NCI-H128 (cell line): ENCODE measurements around the gene GNG5.
A peak's percentile ranks its signal among the peaks of the same experiment; 100 is the strongest.
"Not testable (repeated sequence)": the region's sequence is repeated elsewhere in the genome, so short reads cannot be mapped to it uniquely, and the experiment has no call there.

Experiments used
- DNase-seq: peaks from one replicate; lab custom pipeline; 2025; ENCODE audit not compliant: unreplicated experiment; lab: John Stamatoyannopoulos, UW

Gene GNG5

DNA sequence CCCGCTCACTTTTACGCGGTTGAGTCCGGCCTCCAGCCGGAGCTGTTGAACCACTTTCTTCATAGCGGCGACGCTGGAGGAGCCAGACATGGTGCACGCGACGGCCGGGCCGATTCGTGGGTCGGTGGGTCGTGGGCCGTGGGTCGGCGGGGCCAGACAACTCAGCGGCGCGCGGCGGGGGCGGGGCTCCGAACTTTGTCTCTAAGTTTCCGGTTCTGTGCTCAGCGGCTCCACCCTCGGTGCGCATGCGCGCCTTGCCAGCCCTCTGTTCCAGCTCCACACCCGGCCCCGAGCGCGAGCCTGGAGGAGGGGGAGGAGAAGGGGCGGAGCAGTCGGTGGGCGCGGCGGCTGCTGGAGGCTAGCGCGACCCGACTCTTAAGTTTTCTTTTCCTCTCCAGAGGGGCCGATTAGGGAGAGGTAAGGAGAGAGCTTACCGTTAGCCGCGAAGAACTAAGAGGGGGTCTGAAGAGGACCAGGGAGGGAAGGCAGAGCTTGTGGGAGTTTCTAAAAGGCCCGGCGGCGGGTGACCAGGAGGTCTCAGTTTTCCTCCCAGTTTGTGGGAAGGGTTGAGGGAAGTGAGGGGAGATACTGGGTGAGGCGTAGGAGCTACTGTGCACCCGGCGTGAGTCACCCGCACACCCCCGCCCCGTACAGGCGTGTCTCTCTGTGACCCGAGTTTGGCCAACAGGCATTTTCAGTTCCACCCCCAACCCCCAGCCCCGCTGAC is at the start of gene GNG5, which contains the start of gene SPATA1:
Gene GNG5, minus strand, starts transcription at position 580 of the 727 bp plus-strand sequence. Its CDS starts 490 bp downstream, at position 90.
Gene SPATA1, plus strand, starts transcription at position 385 of the 727 bp plus-strand sequence. CDS start 9,974 bp downstream, outside the sequence.
- DNase-seq: peak; percentile 93

DNA sequence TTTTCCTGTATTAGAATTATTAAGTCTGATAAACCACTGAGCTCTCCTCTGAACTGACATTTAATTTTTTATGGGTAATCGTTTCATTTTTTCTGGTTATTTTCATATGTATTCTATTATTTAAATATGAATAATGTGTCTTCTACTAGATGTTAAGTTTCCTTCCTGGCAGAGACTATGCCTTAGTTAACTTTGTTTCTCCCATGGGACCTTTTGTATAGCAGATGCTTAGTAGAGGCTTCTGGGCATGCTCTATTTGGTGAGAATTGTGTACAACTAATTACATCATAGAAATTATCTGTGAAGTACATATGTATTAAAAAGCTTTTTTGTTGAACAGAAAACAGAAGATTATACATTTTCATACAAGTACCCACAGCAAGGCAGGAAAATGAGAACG is 44.4 kb upstream of the GNG5 start:
- DNase-seq: no peak

DNA sequence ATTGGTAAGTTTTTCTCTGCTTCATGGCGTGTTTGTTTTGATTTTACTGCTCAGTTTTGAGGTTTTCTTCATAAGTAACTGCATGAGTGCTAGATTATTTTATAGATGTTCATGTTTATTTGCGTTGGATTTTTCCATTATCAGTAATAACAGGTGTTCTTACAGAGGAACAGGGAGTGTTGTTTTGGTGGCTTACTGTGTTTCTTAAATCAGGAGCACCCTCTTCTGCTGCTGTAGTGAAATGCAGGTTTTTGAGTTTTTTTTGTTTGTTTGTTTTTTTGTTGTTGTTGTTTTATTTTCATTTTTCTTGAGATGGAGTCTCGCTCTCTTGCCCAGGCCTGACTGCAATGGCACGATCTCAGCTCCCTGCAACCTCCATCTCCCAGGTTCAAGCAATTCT is 35.3 kb upstream of the GNG5 start:
- no peak for DNase-seq

DNA sequence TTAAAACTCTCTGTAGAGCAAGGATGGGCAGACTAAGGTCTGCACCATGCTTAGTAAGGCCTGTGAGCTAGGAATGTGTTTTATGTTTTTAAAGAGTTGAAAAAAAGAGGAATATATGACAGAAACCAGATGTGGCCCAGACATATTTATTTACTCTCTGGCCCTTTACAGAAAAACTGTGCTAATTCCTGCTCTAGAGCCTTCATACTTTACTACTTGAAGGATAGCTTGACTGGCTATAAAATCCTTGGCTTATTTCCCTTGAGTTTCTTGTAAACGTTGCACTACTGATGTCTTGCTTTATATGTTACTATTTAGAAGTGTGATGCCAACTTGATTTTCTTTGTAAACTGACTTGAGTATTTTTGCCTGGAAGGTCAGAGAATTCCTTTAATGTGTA is 34.4 kb upstream of the GNG5 start:
- no peak for DNase-seq

DNA sequence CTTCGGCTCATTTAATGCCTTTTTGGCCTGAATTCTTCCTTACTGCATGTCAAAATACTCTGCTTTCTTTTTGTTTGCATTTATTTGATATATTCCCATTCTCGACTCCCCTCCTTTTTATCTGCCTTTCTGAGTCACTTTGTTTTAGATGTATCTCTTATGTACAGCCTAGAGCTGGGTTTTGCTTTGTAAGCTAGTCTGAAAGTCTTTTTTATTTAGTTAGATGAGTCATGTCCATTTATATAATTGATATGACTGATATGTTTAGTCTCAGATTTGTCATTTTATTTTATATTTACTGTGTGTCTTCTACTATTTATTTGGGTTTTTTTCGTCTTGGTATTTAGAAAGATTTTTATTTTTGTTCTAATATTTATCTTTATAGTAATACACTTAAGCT is 33.6 kb upstream of the GNG5 start:
- no peak for DNase-seq

DNA sequence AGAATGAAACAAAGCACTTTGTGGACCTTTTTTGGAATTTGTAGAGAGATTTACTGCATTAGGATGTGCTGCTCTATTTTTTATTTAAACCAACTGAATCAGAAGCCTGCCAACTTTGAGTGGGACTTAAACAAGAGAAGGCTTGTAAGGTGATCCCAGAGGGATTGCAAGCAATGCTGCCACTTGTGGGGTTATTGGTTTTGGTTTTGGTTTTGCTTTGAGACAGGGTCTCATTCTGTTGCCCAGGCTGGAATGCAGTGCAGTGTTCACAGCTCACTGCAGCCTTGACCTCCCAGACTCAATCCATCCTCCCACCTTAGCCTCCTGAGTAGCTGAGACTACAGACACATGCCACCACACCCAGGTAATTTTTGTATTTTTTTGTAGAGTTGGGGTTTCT is 32.2 kb upstream of the GNG5 start:
- no peak for DNase-seq

DNA sequence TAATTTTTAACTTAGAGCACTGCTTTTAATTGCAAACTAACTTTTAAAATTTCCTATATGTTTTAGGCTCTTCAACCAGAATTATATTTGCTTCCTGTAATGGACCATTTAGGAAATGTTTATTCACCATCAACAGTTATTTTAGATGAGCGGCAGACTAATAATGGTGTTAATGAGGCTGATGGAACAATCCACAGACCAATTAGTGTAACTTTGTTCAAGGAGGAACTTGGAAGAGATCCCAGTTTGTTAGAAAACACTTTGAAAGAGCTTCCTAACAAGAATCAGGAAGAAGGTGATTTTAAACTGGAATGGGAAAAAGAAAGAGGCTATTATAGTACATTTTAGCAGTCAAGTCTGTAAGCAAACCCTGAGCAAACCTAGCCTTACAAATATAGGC is 19.4 kb upstream of the GNG5 start:
- no peak for DNase-seq

DNA sequence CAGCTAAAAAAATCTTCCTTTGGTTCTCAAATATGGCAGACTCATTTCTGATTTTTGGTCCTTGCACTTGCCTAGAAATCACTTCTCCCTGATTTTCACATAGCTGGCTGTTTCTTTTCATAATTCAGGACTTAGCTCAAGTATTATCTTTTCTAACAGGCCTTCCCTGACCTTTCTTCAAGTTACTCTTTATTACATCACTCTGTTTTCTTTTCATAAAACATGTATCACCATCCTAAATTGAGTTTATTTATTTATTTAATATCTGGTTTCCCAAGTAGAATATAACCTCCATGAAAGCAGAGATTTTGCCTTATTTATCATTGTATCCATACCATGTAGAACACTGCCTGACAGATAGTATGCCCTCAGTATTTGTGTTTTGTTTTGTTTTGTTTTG is 18.2 kb upstream of the GNG5 start:
- no peak for DNase-seq

DNA sequence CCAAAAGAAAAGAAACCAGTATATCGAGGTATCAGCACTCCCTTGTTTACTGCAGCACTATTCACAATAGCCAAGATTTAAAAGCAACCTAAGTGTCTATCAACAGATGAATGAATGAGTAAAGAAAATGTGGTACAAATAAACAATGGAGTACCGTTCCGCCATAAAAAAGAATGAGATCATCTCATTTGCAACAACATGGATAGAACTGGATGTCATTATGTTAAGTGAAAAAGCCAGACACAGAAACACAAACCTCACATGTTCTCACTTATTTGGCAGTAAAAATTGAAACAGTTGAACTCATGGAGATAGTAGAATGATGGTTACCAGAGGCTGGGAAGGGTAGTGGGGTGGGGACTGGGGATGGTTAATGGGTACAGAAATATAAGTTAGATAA is 4.3 kb upstream of the GNG5 start:
- DNase-seq: no peak

DNA sequence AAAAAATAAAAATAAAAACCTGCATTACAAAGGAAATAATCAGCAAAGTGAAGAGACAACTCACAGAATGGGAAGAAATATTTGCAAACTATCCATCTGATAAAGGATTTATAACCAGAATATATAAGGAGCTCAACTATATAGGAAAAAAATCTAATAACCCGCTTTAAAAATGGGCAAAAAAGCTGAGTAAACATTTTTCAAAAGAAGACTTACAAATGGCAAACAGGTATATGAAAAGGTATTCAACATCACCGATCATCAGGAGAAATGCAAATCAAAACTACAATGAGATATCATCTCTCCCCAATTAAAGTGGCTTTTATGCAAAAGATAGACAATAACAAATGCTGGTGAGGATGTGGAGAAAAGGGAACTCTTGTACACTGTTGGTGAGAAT is 3.8 kb upstream of the GNG5 start:
- DNase-seq: no peak

DNA sequence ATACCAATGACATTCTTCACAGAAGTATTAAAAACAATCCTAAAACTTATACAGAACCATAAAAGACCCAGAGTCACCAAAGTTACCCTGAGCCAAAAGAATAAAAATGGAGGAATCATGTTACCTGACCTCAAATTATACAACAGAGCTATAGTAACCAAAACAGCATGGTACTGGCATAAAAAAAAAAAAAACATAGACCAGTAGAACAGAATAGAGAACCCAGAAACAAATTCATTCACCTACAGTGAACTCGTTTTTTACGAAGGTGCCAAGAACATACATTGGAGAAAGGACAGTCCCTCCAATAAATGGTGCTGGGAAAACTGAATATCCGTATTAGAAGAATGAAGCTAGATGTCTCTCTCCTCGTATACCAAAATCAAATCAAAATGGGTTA is 2.6 kb upstream of the GNG5 start:
- DNase-seq: no peak

DNA sequence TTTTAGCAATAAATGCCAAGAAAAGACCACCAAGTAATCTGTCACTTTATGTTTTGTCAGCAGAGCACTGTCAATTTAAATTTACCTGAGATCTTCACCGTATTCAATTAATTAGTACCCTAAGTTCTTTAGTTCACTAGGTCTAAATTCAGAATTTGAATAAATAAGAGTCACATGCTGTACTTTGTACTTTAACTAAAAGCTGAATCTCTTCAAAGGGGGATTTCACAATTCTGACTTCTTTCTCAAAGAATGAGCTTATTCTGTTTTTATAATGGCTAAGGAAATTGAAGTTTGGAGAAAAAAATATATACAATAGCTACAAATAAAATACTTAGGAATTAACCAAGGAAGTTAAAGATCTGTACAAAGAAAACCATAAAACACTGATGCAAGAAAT is 2.1 kb upstream of the GNG5 start:
- DNase-seq: no peak

DNA sequence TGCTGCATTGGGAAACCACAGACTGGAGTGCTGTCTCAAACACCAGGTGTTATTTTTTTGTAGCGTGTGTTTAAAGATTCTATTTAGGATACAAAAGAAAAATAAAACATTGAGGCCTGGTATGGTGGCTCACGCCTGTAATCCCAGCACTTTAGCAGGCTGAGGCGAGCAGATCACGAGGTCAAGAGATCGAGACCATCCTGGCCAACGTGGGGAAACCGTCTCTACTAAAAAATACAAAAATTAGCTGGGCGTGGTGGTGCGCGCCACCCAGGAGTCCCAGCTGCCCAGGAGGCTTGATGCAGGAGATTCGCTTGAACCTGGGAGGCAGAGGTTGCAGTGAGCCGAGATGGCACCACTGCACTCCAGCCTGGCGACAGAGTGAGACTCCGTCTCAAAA is 1.5 kb upstream of the GNG5 start:
- not testable (repeated sequence) for DNase-seq

DNA sequence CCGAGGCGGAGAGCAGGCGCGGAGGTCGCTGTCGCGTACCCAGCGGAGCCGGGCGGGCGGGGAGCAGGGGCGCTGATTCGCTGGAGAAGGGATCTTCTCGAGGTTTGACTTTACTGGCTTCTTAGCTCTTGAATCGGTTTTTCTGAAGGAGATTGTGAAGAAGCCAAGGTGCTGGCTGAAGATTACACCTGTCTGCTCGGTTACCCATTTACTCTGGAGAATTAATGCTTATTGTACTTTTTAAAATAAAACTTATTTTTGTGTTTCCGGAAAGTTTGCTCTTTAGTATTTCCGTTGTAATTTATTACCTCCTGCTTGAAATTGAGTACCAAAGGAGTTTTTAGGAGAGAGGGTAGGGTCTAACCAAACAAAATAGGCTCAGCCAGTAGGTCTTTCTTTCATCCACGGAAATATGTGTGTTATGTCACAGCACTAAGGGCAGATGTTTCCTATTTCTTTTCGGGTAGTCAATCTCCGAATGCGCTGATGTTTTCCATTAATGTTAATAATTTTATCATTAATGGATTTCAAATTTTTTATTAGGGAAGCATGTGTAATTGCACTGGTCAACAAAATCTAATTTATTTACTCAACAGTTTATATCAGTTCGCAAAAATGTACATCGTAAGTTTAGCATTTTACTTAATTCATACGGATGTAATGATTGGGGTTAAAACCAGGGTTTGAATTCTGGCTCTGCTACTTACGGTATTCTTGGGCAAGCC is 510 bp upstream of the GNG5 start:
- DNase-seq: no peak

DNA sequence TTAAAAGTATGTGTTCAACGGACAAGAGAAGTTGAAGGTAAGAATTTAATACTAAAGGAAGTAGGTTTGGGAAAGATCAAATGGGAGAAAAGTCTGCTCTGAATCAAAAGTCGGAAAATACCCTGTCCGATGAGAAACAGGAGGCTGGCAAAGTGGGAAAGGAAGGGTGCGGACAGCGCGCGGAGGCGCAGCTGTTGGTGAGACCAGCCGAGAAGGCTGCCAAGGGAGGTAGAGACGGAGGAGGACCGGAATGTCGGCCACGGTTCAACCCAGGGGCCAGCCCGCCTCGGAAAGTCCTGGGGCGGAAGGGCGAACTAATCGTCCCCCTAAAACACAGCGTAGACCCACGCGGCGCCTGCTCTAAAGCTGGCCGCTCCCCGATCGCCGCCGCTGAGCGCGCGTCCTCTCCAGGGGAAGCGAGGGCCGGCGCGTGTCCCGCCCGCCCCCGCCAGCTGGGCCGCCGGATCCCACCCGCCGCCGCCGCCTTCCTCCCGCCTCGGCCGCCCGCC is 834 bp downstream of the GNG5 start:
- no peak for DNase-seq

DNA sequence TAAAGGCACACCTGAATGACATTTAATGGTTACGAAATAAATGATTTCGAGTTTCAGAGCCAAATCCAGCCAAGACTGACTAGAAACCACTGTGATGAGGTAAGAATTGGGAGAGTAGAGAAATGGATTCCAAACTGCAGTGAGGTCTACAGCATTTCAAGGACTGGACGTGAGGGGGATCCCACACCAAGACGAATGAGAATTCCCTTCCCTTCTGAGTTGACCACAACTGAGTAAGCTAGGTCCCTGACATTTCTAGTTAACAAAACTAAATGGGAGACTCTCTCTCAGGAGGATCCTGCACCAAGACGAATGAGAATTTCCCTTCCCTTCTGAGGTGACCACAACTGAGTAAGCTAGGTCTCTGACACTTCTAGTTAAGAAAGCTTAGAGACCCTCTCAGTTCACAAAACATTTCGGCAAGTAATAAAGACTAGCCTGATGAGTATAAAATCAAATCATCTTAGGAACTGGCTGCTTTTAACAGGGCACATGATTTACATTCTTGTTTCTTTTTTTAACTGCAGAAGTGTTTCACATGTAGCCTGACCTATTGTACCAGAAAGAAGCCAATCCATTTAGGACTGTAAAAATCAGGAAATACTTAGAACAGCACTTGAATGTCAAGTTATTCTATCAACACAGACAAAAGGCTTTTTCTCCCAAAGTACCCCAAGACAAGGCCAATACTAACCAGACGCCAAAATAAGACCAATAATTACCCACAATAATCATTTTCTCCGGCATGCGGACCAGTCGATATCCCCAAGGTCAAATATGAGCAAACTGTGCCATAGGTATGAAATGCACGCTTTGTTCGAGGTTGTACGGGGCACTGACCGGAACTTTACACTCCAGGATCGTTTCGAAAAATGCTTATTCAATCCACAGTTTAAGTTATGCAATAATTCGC is 1.5 kb downstream of the GNG5 start:
- no peak for DNase-seq

DNA sequence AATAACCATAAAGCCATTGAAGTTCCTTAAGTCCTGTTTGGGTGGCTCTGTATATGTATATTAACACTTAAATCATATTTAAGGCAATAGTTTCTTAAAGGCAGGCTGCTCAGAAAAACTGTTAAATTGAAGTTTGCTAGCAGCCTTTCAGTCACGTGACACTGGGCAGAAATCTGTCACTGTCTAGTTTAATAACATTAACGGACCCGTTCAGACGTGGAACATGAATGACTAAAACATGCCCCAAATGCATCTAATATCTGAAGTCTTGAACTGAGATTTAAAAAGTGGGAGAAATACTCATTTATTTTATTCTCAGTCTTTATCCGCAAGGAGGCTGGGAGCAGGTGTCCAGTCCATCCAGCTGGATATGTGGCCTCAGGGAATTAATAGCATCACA is 3.5 kb downstream of the GNG5 start:
- DNase-seq: no peak

DNA sequence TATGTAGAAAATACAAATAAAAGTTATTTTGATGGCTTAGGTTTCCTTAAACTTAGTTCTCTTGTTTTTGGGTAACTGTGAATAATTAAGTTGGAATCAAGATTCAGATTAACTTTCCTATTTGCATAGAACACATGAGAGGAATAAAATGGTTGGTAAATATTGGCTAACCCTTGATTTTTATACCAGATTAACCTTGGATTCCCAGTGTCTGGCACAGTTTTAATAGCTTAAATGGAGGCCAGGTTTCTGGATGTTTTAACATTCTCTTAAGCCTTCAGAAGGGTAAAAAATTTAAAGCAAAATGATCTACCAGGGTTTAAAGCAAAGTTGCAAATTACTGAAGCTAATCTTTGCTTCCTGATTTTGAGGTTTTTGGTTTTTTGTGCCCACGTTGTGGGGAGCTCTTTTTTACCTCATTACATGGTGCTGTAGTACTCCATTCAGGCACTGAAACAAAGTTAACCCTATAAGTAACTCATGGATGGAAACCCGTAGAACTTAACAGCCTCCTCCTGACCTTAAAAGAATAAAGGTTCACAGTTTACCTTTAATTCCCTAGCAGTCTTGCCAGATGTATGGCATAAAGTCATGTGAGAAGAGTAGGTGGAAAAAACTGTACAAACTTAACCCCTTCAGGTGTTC is 8.6 kb downstream of the GNG5 start:
- DNase-seq: no peak

DNA sequence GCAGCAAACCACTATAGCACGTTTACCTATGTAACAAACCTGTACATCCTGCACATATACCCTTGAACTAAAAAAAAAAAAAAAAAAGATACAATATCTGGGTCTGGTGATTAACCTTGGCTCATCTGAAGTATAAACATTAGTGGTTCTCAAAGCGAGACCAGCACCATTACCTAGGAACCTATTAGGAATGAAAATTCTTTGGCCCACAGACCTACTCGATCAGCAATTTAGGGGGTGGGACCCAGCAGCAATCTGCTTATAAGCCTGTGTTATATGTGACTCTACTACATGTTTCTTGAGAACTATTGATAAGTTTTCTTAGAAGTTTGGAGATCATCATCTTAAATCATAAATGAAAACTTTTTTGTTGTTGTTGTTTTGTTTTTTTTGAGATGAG is 9.9 kb downstream of the GNG5 start:
- DNase-seq: no peak

DNA sequence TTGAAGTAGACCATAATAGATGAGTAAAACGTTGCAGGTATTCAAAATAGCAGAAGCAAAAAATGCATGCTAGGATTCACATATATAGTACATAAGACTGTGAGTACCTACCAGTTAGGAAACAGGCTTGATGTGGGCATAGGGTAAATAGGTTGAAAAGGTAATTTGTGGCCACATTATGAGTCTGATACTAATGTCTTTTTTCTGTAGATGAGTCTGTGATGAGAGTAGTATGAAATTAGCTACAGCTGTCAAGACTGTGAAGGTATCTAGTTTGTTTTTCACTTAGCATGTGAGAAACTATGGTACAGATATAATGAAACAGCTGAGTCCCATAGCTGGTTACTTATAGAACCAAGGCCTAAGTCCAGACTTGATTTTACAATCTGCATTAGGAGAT is 12.6 kb downstream of the GNG5 start:
- no peak for DNase-seq

DNA sequence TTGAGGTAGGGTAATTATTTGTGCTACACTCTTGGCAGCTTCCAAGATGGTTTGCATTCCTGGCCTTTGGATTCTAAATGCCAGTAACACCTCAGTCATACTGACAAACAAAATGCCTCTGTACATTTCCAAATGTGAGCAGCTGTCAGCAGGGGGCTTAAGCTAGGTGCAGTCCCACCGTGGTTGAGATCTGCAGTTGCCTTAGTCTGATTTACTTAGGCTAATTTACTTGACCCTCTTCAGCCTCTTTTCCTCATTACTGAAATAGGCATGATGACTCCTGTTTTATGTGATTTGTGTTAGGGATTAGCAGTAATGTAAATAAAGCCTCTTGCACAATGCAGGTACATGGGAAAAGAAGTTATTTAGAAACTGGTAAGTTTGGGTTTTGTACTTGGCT is 13.7 kb downstream of the GNG5 start:
- DNase-seq: no peak
